ENCODE results near the gene FLRT1.

The FLRT1 gene

GRCh38 chr11:64023712-64024710 lies 11.7 kb upstream of the FLRT1 start:
- Histone ChIP-seq H3K9ac (ENCODE audit: low read depth in 1 of 2, low read length in 2 of 2) (no peak overlapping the region), H3K27me3 (ENCODE audit: control insufficient read depth in 1 of 2, insufficient read depth in 2 of 2, low read length in 2 of 2) (no peaks in the 10 kb centered on the region), H3K9me3 (ENCODE audit: control insufficient read depth in 1 of 2, low read length in 2 of 2) (no peaks in the 10 kb centered on the region), H3K4me1 (ENCODE audit: control insufficient read depth in 1 of 2, insufficient read depth in 2 of 2, low read length in 2 of 2) (peaks cover 0 to 2% of the 10 kb centered on the region in 2 donors), H3K27ac (ENCODE audit: low read depth, low read length) (no peak overlapping the region), H3K4me3 (ENCODE audit: low read depth in 1 of 2, low read length in 2 of 2) (no peak overlapping the region), H3K36me3 (ENCODE audit: control insufficient read depth in 1 of 2, insufficient read depth in 2 of 2, low read length in 2 of 2) (no peaks in the 10 kb centered on the region)

DNA sequence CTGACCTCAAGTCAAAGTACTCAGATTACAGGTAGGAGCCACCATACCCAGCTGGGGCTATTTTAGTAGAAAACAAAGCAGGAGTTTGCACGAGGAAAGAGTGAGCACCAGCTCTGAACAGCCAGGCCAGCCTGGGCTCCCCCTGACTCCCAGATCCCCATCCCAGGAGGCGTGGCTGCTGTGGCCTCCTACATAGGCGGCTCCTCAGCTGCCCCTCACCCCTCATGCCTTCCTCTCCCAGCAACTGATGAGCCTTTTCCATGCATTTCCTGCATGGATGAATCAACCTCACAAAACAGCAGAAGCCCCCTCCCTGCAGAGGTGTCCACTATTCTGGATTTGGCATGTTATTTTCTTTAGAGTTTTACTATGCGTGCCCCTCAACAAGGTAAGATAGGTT lies 10.5 kb upstream of the FLRT1 start:
- Histone ChIP-seq H3K27ac (ENCODE audit: low read depth, low read length) (no peak overlapping the region), H3K9ac (ENCODE audit: low read depth in 1 of 2, low read length in 2 of 2) (no peak overlapping the region), H3K4me3 (ENCODE audit: low read depth in 1 of 2, low read length in 2 of 2) (no peak overlapping the region), H3K9me3 (ENCODE audit: control insufficient read depth in 1 of 2, low read length in 2 of 2) (no peaks in the 10 kb centered on the region), H3K4me1 (ENCODE audit: control insufficient read depth in 1 of 2, insufficient read depth in 2 of 2, low read length in 2 of 2) (no peaks in the 10 kb centered on the region), H3K27me3 (ENCODE audit: control insufficient read depth in 1 of 2, insufficient read depth in 2 of 2, low read length in 2 of 2) (no peaks in the 10 kb centered on the region), H3K36me3 (ENCODE audit: control insufficient read depth in 1 of 2, insufficient read depth in 2 of 2, low read length in 2 of 2) (no peaks in the 10 kb centered on the region)

DNA sequence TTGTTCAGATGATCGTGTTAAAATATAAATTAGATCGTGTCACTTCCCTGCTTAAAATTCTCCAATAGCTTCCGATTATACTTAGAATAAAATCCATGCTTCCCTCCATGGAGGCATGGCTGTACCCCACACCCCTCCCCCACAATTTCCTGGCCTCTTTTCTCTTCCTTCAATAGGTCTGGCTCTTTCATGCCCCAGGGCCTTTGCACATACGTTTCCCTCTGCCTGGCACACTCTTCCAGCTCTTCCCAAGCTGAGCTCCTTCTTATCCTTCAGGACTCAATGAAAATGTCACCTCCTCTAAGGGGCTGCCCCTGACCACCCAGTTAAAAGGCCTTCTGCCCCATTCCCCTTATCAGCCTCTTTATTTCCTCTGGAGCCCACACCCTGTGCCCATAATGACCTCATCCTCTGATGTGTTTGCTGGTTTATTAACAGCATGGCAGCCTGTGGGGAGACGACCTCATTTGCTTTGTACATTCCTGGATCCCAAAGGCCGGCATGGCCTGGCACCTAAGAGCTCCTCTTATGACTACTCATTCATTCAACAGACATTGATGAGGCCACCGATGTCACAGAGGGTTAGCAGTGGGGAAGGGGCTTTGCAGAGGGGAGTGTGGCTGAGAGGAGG lies 9.0 kb upstream of the FLRT1 start:
- peaks cover 0 to 4% of the 10 kb centered on the region in 2 donors for H3K27me3 ChIP-seq (ENCODE audit: control insufficient read depth in 1 of 2, insufficient read depth in 2 of 2, low read length in 2 of 2)
- H3K9ac ChIP-seq (ENCODE audit: low read depth in 1 of 2, low read length in 2 of 2): no peak overlapping the region
- no peaks in the 10 kb centered on the region for H3K4me1 ChIP-seq (ENCODE audit: control insufficient read depth in 1 of 2, insufficient read depth in 2 of 2, low read length in 2 of 2)
- no peaks in the 10 kb centered on the region for H3K9me3 ChIP-seq (ENCODE audit: control insufficient read depth in 1 of 2, low read length in 2 of 2)
- no peak overlapping the region for H3K4me3 ChIP-seq (ENCODE audit: low read depth in 1 of 2, low read length in 2 of 2)
- H3K36me3 ChIP-seq (ENCODE audit: control insufficient read depth in 1 of 2, insufficient read depth in 2 of 2, low read length in 2 of 2): no peaks in the 10 kb centered on the region
- H3K27ac ChIP-seq (ENCODE audit: low read depth, low read length): no peak overlapping the region

DNA sequence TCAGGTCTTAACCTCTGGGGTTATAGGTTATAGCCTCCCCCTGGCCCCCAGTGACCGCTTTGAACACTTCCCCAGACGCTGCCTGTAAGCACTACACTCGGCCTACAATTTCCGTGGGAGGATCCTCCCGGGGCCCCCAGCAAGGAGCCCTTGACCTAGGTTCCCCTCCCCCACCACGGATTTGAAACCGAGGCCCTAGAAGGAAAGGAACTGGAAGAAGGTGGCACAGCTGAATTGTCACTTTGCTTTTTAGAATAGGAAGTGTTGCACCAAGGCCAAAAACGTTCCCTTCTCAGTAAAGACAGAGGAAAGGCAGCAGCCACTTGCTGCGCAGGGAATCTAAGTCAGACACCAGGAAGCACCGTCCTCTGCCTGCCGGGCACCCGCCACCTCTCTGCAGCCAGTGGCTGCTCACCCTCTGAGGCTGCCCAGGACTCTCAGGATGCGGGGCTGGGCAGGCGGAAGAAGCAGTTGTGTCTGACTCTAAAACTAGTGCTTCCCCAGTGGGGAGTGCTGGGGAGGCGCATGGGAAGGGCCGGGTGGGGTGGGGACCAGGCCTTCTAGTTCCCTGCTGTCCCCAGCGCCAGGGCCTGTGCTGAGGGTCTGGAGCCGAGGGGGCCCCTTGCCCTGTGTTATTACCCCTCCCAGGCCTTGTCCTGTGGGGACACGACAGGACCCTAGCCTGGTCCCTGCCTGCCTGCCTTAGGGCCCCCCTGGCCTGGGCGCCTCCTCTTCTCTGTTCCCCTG lies 7.9 kb upstream of the FLRT1 start:
- Histone ChIP-seq H3K9me3 (ENCODE audit: control insufficient read depth in 1 of 2, low read length in 2 of 2) (no peaks in the 10 kb centered on the region), H3K9ac (ENCODE audit: low read depth in 1 of 2, low read length in 2 of 2) (no peak overlapping the region), H3K4me1 (ENCODE audit: control insufficient read depth in 1 of 2, insufficient read depth in 2 of 2, low read length in 2 of 2) (no peaks in the 10 kb centered on the region), H3K36me3 (ENCODE audit: control insufficient read depth in 1 of 2, insufficient read depth in 2 of 2, low read length in 2 of 2) (no peaks in the 10 kb centered on the region), H3K4me3 (ENCODE audit: low read depth in 1 of 2, low read length in 2 of 2) (no peak overlapping the region), H3K27ac (ENCODE audit: low read depth, low read length) (no peak overlapping the region), H3K27me3 (ENCODE audit: control insufficient read depth in 1 of 2, insufficient read depth in 2 of 2, low read length in 2 of 2) (peaks cover 4 to 5% of the 10 kb centered on the region in 2 donors)

GRCh38 chr11:64028398-64029115 lies 7.2 kb upstream of the FLRT1 start:
- H3K4me3 ChIP-seq (ENCODE audit: low read depth in 1 of 2, low read length in 2 of 2): no peak overlapping the region

DNA sequence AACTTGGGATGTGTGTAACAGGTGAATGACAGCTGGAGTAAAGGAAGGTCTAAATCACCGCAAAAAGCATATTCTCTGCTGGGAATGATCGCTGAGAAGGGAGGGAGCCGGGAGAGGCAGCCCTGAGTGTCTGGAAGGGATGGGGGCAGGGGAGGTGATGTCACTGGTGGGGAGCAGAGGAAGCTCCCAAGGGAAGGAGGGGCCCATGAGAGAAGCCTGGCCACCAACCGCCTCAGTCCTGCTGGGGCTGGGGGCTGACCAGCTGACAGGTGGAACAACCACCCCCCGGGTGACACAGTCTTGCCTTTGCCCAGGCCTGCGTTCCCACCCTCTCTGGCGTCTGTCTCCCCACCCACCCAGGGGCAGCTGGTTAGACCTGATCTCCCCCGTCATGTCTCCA lies 6.0 kb upstream of the FLRT1 start:
- H3K36me3 ChIP-seq (ENCODE audit: control insufficient read depth in 1 of 2, insufficient read depth in 2 of 2, low read length in 2 of 2): no peaks in the 10 kb centered on the region
- no peaks in the 10 kb centered on the region for H3K9me3 ChIP-seq (ENCODE audit: control insufficient read depth in 1 of 2, low read length in 2 of 2)
- no peak overlapping the region for H3K27ac ChIP-seq (ENCODE audit: low read depth, low read length)
- peaks cover 8 to 18% of the 10 kb centered on the region in 2 donors for H3K27me3 ChIP-seq (ENCODE audit: control insufficient read depth in 1 of 2, insufficient read depth in 2 of 2, low read length in 2 of 2)
- no peaks in the 10 kb centered on the region for H3K4me1 ChIP-seq (ENCODE audit: control insufficient read depth in 1 of 2, insufficient read depth in 2 of 2, low read length in 2 of 2)
- no peak overlapping the region for H3K9ac ChIP-seq (ENCODE audit: low read depth in 1 of 2, low read length in 2 of 2)
- H3K4me3 ChIP-seq (ENCODE audit: low read depth in 1 of 2, low read length in 2 of 2): no peak overlapping the region

More at GRCh38 chr11:64028398-64029115, 7.2 kb upstream of the FLRT1 start:
- Histone ChIP-seq H3K9ac (ENCODE audit: low read depth in 1 of 2, low read length in 2 of 2) (no peak overlapping the region), H3K9me3 (ENCODE audit: control insufficient read depth in 1 of 2, low read length in 2 of 2) (no peaks in the 10 kb centered on the region), H3K27ac (ENCODE audit: low read depth, low read length) (no peak overlapping the region), H3K27me3 (ENCODE audit: control insufficient read depth in 1 of 2, insufficient read depth in 2 of 2, low read length in 2 of 2) (peaks cover 4 to 8% of the 10 kb centered on the region in 2 donors), H3K4me1 (ENCODE audit: control insufficient read depth in 1 of 2, insufficient read depth in 2 of 2, low read length in 2 of 2) (no peaks in the 10 kb centered on the region), H3K36me3 (ENCODE audit: control insufficient read depth in 1 of 2, insufficient read depth in 2 of 2, low read length in 2 of 2) (no peaks in the 10 kb centered on the region)

GRCh38 chr11:64031001-64031400 lies 4.7 kb upstream of the FLRT1 start:
- no peaks in the 10 kb centered on the region for H3K36me3 ChIP-seq (ENCODE audit: control insufficient read depth in 1 of 2, insufficient read depth in 2 of 2, low read length in 2 of 2)
- no peak overlapping the region for H3K27ac ChIP-seq (ENCODE audit: low read depth, low read length)
- H3K27me3 ChIP-seq (ENCODE audit: control insufficient read depth in 1 of 2, insufficient read depth in 2 of 2, low read length in 2 of 2): peaks cover 14 to 23% of the 10 kb centered on the region in 2 donors
- no peak overlapping the region for H3K4me3 ChIP-seq (ENCODE audit: low read depth in 1 of 2, low read length in 2 of 2)
- H3K4me1 ChIP-seq (ENCODE audit: control insufficient read depth in 1 of 2, insufficient read depth in 2 of 2, low read length in 2 of 2): peaks cover 0 to 2% of the 10 kb centered on the region in 2 donors
- no peaks in the 10 kb centered on the region for H3K9me3 ChIP-seq (ENCODE audit: control insufficient read depth in 1 of 2, low read length in 2 of 2)
- no peak overlapping the region for H3K9ac ChIP-seq (ENCODE audit: low read depth in 1 of 2, low read length in 2 of 2)

DNA sequence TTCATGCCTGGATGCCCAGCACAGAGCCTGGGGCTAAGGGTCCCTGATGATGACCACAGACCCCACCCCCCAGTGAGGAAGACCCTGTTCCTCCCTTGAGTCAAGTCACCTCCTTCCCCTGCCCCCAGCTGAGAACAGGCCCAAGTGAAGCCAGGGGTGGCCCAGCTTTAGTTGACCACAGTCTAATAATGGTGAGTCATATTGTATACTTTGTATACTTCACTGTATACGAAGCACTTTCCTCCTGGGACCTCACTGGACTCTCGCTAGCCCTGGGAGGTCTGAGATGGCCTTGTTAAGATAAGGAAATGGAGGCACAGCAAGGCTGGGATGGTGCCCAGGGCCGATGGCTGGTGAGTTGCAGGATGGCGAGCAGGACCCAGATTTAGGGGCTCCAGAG lies 3.7 kb upstream of the FLRT1 start:
- H3K36me3 ChIP-seq (ENCODE audit: control insufficient read depth in 1 of 2, insufficient read depth in 2 of 2, low read length in 2 of 2): no peaks in the 10 kb centered on the region
- H3K9ac ChIP-seq (ENCODE audit: low read depth in 1 of 2, low read length in 2 of 2): no peak overlapping the region
- no peak overlapping the region for H3K4me3 ChIP-seq (ENCODE audit: low read depth in 1 of 2, low read length in 2 of 2)
- peaks cover 0 to 7% of the 10 kb centered on the region in 2 donors for H3K4me1 ChIP-seq (ENCODE audit: control insufficient read depth in 1 of 2, insufficient read depth in 2 of 2, low read length in 2 of 2)
- peaks cover 17 to 32% of the 10 kb centered on the region in 2 donors for H3K27me3 ChIP-seq (ENCODE audit: control insufficient read depth in 1 of 2, insufficient read depth in 2 of 2, low read length in 2 of 2)
- H3K27ac ChIP-seq (ENCODE audit: low read depth, low read length): no peak overlapping the region
- no peaks in the 10 kb centered on the region for H3K9me3 ChIP-seq (ENCODE audit: control insufficient read depth in 1 of 2, low read length in 2 of 2)

DNA sequence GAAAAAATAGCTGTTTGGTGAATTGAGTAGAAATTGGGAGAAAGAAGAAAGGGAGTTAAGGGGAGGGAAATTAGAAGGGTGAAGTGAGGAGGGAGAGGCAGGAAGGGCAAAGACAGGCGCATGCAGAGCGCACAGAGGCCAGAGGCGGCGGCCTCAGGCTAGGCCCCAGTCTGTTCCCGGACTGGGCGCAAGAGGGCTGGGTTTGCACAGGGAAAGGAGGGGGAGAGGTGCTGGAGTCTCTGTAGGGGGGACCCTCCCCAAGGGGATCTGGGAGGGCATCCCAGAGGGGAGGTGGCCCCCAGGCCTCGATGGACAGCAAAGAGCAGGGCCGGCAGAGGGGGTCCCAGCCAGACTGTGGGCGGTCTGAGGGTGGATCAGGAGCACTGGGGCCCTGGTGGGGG lies 1.3 kb upstream of the FLRT1 start:
- H3K27me3 ChIP-seq (ENCODE audit: control insufficient read depth in 1 of 2, insufficient read depth in 2 of 2, low read length in 2 of 2): peaks cover 21 to 49% of the 10 kb centered on the region in 2 donors
- no peak overlapping the region for H3K9ac ChIP-seq (ENCODE audit: low read depth in 1 of 2, low read length in 2 of 2)
- H3K4me1 ChIP-seq (ENCODE audit: control insufficient read depth in 1 of 2, insufficient read depth in 2 of 2, low read length in 2 of 2): peaks cover 0 to 7% of the 10 kb centered on the region in 2 donors
- no peaks in the 10 kb centered on the region for H3K9me3 ChIP-seq (ENCODE audit: control insufficient read depth in 1 of 2, low read length in 2 of 2)
- no peaks in the 10 kb centered on the region for H3K36me3 ChIP-seq (ENCODE audit: control insufficient read depth in 1 of 2, insufficient read depth in 2 of 2, low read length in 2 of 2)
- H3K27ac ChIP-seq (ENCODE audit: low read depth, low read length): no peak overlapping the region
- H3K4me3 ChIP-seq (ENCODE audit: low read depth in 1 of 2, low read length in 2 of 2): no peak overlapping the region

Measured in duodenal mucosa (tissue), 2 donors.